ENCODE results near the gene AK2.

- TF ChIP-seq POLR2A (IDR thresholded peaks at IDR 0.05) (no peak), CTCF (IDR thresholded peaks at IDR 0.05) (no peak)
These were observed 22.9 kb downstream of the AK2 start for GRCh38 chr1:33013791-33014190.

Measured in upper lobe of left lung (tissue), 4 donors.